Adrenal gland (tissue), 12 donors: ENCODE data around the gene ZNF827. TPM values are rescaled to one million over a fixed set of nuclear protein-coding genes. Genes with fewer than 3 reads are reported as not detected.

Source experiments
- DNase-seq, 7 donors: peaks; one replicate each; pipeline ENCODE4 v3.0.0-alpha.2; 2019 to 2020
- H3K27ac ChIP-seq, 5 donors: fragments of 200-600 bp; sonication (generic) in 4 of 5; 1 replicate in 3 of 5; 2 replicates in 2 of 5; pipeline versions ENCODE4 v1.5.1 to v1.8.0; 2016 to 2020; ENCODE audit warnings: mild to moderate bottlenecking in 1 of 5
- H3K27me3 ChIP-seq: fragments of 200-600 bp; 2 replicates; pipeline ENCODE4 v1.8.0; 2021
- H3K36me3 ChIP-seq, 2 donors: fragments of 200-600 bp; replicated peaks in 1 of 2; 1 replicate in 1 of 2; 2 replicates in 1 of 2; pipeline versions ENCODE4 v1.5.1 to v1.8.0; 2018 to 2022
- H3K4me1 ChIP-seq, 2 donors: fragments of 200-600 bp; replicated peaks in 1 of 2; 1 replicate in 1 of 2; 2 replicates in 1 of 2; pipeline versions ENCODE4 v1.5.1 to v1.8.0; 2018 to 2021
- H3K4me3 ChIP-seq, 4 donors: fragments of 200-600 bp; sonication (generic) in 3 of 4; one replicate each; pipeline ENCODE4 v1.5.1; 2016 to 2018
- H3K9me3 ChIP-seq, 3 donors: fragments of 200-600 bp; sonication (generic) in 1 of 3; replicated peaks in 1 of 3; 1 replicate in 2 of 3; 2 replicates in 1 of 3; pipeline versions ENCODE4 v1.5.1 to v1.8.0; 2016 to 2021
- POLR2A ChIP-seq, 2 donors: fragments of 450-650 bp; IDR thresholded peaks; one replicate each; pipeline ENCODE4 v1.6.1; 2017; ENCODE audit warnings: antibody characterized with exemption in 2 of 2, mild to moderate bottlenecking in 2 of 2, moderate library complexity in 1 of 2
- WGBS, 4 donors: extraction: QIAGEN DNeasy Blood & Tissue Kit in 2 of 4; methylation state at CpG; one replicate each; pipeline versions ENCODE4 v1.1.5 to v1.1.7; 2013 to 2017; 5-methylcytosine and 5-hydroxymethylcytosine counted together
- intact Hi-C, 2 donors: fragments of 100-400 bp; cut with DNase I; formaldehyde crosslinking; loops; one replicate each; pipeline versions ENCODE4 v1.14.1 to v1.15.0; 2022 to 2023
- polyA plus RNA-seq, 3 donors: library from polyadenylated mRNA; stranded (reverse); fragments of 200-250 nt in 2 of 3; fragments of 350-450 nt in 1 of 3; fragmentation: Illumina TruSeq in 1 of 3; extraction: RNeasy Lipid Tissue Mini Kit (QIAGEN cat#74804) in 1 of 3; gene quantifications; one replicate each; pipeline ENCODE4 v1.2.3, GENCODE V29; 2013 to 2014
- total RNA-seq, 9 donors: library from RNA; depleted of rRNA in 4 of 9; stranded (reverse); fragments of >200 nt in 4 of 9; fragments of 120-200 nt in 1 of 9; fragmentation: NEBNext Ultra II Directional in 1 of 9; extraction: Animal tissue kit (Norgen Biotek cat#: 25700) in 1 of 9; gene quantifications; one replicate each; pipeline versions ENCODE4 v1.1.0 to v1.2.4, GENCODE V29; 2013 to 2023
- TF ChIP-seq, protein P1 (sequence below), 6 experiments: fragments of 450-650 bp in 4 of 6; fragments of 200-600 bp in 2 of 6; sonication (generic) in 1 of 6; IDR thresholded peaks; 1 replicate in 5 of 6; 2 replicates in 1 of 6; pipeline versions ENCODE4 v1.5.1 to v1.8.0; 2016 to 2021; ENCODE audit warnings: antibody characterized with exemption in 6 of 6, mild to moderate bottlenecking in 2 of 6, moderate library complexity in 1 of 6
- donor health status: healthy with polysubstance abuse.
- donor health status: Bipolar disorder and iron deficiency.
- donor health status: DM: yes; HTN: yes; CAD: no.
- donor health status: DM: no; HTN: no; CAD: no.
- donor health status: DM: no; HTN: no; CAD: no.
- donor health status: DM: yes; HTN: yes; CAD: no.

Gene ZNF827
- total and polyA plus RNA-seq, 12 donors, result 8.0 to 37.1 (median 22.7) TPM

DNA sequence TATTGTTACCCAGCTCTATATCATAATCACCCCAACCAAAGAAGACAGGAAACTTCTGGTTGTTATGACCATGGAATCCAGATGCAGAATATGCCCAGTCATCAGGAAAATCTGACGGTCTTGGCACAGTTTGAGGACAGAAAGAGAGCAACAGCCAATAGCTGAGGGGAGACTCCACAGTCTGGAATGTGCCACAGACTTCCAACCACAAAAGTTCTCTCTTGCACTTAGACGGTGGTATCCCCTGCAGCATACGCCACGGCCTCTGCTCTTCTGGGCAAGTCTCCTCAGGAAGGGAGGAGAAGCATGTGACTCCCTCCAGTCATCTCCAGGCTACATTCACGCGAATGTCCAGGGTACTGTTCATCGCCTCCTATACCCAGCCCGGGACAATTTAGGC, 18.4 kb downstream of the ZNF827 start:
- Histone ChIP-seq H3K4me1 (peaks cover 0 to 4% of the 10 kb centered on the region in 2 donors), H3K4me3 (no peak overlapping the region), H3K9me3 (no peaks in the 10 kb centered on the region), H3K27me3 (no peaks in the 10 kb centered on the region), H3K27ac (no peak overlapping the region), H3K36me3 (no peaks in the 10 kb centered on the region)
- TF ChIP-seq POLR2A (IDR thresholded peaks at IDR 0.05), result no peak
- WGBS, 4 donors, result 64 to 87% (median 72%) methylated on average over 6 to 8 of the region's 8 CpGs
- peak in 1 of 7 donors; percentile 25 for DNase-seq
- intact Hi-C loops, result no loop called here

- WGBS, 4 donors, result 91 to 96% (median 95%) methylated on average over 2 of the region's 2 CpGs
Measured at GRCh38 chr4:145912376-145912775, 26.2 kb downstream of the ZNF827 start.

DNA sequence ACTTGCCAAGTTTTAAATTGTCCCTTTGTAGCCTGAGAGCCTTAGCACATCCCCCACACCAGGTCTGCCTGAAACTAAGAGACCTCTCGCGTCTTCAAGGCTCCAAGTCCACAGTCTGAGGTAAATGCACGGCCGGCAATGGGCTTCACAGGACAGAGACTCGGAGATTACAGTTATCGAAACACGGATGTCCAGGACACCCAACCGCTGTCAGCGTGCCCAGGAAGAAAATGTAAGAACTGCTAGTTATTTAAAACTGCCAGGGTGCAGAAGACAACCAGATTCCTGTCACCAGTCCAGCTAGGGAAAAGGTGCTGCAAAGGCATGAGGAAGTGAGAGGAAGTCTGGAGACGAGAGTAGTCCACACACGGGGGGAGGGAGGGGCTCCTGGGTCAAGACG, 28.9 kb downstream of the ZNF827 start:
- WGBS, 4 donors, result 64 to 87% (median 72%) methylated on average over 12 of the region's 12 CpGs
- H3K9me3 ChIP-seq, result no peaks in the 10 kb centered on the region
- no peaks in the 10 kb centered on the region for H3K36me3 ChIP-seq
- no peaks in the 10 kb centered on the region for H3K27me3 ChIP-seq
- no peak for DNase-seq
- intact Hi-C loops, result no loop called here
- peak overlapping the region in 1 of 5 donors; percentile 46 for H3K27ac ChIP-seq
- TF ChIP-seq, protein P1, sequence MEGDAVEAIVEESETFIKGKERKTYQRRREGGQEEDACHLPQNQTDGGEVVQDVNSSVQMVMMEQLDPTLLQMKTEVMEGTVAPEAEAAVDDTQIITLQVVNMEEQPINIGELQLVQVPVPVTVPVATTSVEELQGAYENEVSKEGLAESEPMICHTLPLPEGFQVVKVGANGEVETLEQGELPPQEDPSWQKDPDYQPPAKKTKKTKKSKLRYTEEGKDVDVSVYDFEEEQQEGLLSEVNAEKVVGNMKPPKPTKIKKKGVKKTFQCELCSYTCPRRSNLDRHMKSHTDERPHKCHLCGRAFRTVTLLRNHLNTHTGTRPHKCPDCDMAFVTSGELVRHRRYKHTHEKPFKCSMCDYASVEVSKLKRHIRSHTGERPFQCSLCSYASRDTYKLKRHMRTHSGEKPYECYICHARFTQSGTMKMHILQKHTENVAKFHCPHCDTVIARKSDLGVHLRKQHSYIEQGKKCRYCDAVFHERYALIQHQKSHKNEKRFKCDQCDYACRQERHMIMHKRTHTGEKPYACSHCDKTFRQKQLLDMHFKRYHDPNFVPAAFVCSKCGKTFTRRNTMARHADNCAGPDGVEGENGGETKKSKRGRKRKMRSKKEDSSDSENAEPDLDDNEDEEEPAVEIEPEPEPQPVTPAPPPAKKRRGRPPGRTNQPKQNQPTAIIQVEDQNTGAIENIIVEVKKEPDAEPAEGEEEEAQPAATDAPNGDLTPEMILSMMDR (IDR thresholded peaks at IDR 0.05), result no peak
- H3K4me3 ChIP-seq, result no peak overlapping the region
- peaks cover 5 to 37% of the 10 kb centered on the region in 2 donors for H3K4me1 ChIP-seq

More at GRCh38 chr4:145912376-145912775, 26.2 kb downstream of the ZNF827 start:
- Histone ChIP-seq H3K9me3 (no peaks in the 10 kb centered on the region), H3K4me3 (no peak overlapping the region), H3K4me1 (peaks cover 5 to 33% of the 10 kb centered on the region in 2 donors), H3K36me3 (no peaks in the 10 kb centered on the region), H3K27ac (peak overlapping the region in 1 of 5 donors; percentile 31), H3K27me3 (no peaks in the 10 kb centered on the region)
- no peak for TF ChIP-seq POLR2A (IDR thresholded peaks at IDR 0.05)
- TF ChIP-seq, protein P1 (IDR thresholded peaks at IDR 0.05), result no peak
- no peak for DNase-seq
- intact Hi-C loops, result no loop called here

- Histone ChIP-seq H3K27me3 (no peaks in the 10 kb centered on the region), H3K4me3 (no peak overlapping the region), H3K27ac (peak overlapping the region in 1 of 5 donors; percentile 46), H3K4me1 (peaks cover 2 to 35% of the 10 kb centered on the region in 2 donors), H3K9me3 (no peaks in the 10 kb centered on the region), H3K36me3 (no peaks in the 10 kb centered on the region)
- TF ChIP-seq, protein P1 (IDR thresholded peaks at IDR 0.05), result no peak
- TF ChIP-seq POLR2A (IDR thresholded peaks at IDR 0.05), result no peak
- peak in 1 of 7 donors; percentile 28 for DNase-seq
- WGBS, 4 donors, result 79 to 89% (median 83%) methylated on average over 7 of the region's 7 CpGs
- intact Hi-C loops, result no loop called here
Measured at GRCh38 chr4:145909281-145909715, 29.3 kb downstream of the ZNF827 start.

DNA sequence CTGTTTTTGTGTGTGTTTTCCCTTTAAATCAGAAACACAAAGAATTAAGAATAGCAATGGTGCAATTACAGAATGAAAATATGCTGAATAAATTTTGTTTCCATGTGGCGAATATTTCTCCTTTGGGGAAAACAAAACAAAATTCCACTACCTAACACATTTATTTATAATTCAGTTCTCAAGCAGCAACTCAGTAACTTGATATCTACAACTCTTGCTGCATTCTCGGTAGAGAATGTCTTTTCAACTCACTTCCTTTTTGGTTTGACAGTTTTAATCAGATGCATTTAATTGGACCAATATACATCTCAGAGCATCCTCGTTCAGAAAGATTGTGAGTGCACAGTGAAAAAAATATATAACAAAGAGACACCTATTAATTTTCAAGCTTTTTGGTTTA, 30.8 kb downstream of the ZNF827 start:
- no peaks in the 10 kb centered on the region for H3K9me3 ChIP-seq
- H3K4me3 ChIP-seq, result no peak overlapping the region
- H3K27ac ChIP-seq, result no peak overlapping the region
- intact Hi-C loops, result no loop called here
- H3K27me3 ChIP-seq, result no peaks in the 10 kb centered on the region
- WGBS, 4 donors, result 53 to 67% (median 62%) methylated on average over 3 of the region's 3 CpGs
- TF ChIP-seq, protein P1 (IDR thresholded peaks at IDR 0.05), result no peak
- TF ChIP-seq POLR2A (IDR thresholded peaks at IDR 0.05), result no peak
- no peaks in the 10 kb centered on the region for H3K36me3 ChIP-seq
- no peak for DNase-seq
- peaks cover 0 to 20% of the 10 kb centered on the region in 2 donors for H3K4me1 ChIP-seq
